GM12891 (cell line): ENCODE data around the gene TANC1.

ENCODE experiments used
- POLR2A ChIP-seq: IDR thresholded peaks from 2 replicates; pipeline ENCODE4 v1.6.1; 2011; ENCODE audit warnings: low read depth, low read length, control low read depth
- POLR2AphosphoS5 ChIP-seq: IDR thresholded peaks from 2 replicates; pipeline ENCODE4 v1.6.1; 2011; ENCODE audit warnings: low read depth, low read length, control low read depth
- TAF1 ChIP-seq: IDR thresholded peaks from 2 replicates; pipeline ENCODE4 v1.6.1; 2011; ENCODE audit warnings: low read depth, low read length, control low read depth

DNA sequence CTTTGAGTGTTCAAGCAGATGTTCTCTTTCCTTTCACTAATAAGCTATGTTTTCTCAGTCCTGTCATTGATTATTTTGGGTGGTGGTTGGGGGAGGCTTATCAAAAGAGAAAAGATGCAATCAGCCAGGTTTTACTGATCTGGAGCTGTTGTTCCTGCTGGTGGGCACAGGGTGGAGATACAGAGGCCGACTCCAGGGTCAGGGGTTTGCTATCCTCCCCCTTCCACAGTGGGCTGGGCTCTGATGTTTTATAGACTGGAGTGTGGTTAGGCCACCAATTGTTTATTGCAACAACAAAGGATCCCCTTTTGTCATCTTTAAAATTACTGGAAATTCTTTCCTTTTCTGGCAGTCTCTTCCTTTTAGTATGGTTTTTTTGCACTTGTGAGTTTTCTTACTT, 120.5 kb downstream of the TANC1 start:
- TF ChIP-seq POLR2AphosphoS5 = no peak
- TF ChIP-seq POLR2A = no peak
- TF ChIP-seq TAF1 = no peak
